A549 treated with Hydrocortisone at 1 μM for 4 hours (cell line): ENCODE measurements around the gene GOLGA6L26. TPM values are rescaled to one million over a fixed set of nuclear protein-coding genes. Genes with fewer than 3 reads are reported as not detected.

Source experiments
- total RNA-seq: library from RNA; stranded (reverse); fragments of 200-300 nt; extraction: Qiagen RNA extraction; gene quantifications from 5 replicates; pipeline ENCODE4 v1.2.3, GENCODE V29; 2022

Gene GOLGA6L26
- total RNA-seq: not detected in 5 replicates

GRCh38 chr15:23334096-23334495 lies at the start of gene GOLGA6L26:
Gene GOLGA6L26, minus strand, starts transcription at chr15:23334196. Its CDS starts 61 bp downstream, at chr15:23334135.

GRCh38 chr15:23354448-23354847 lies 20.5 kb upstream of the GOLGA6L26 start, which contains the start of gene GOLGA8S:
Gene GOLGA8S, plus strand, starts transcription at chr15:23354748. Its CDS starts 62 bp downstream, at chr15:23354810.

Other genes starting within 250 kb of the GOLGA6L26 start
- gene GOLGA6L1, start 197.4 kb downstream of the GOLGA6L26 start, total RNA-seq: not detected in 5 replicates
- 0.08 to 0.22 TPM (median 0.14 TPM) in 5 replicates for gene GOLGA8S, start 20.6 kb upstream of the GOLGA6L26 start, total RNA-seq
- not detected in 5 replicates for gene GOLGA6L2, start 113.0 kb upstream of the GOLGA6L26 start, total RNA-seq
- gene MKRN3, start 231.5 kb upstream of the GOLGA6L26 start, total RNA-seq: 1.6 to 2.8 TPM (median 2.2 TPM) in 5 replicates